Measurements from ENCODE around the gene C1orf50.

Gene C1orf50

DNA sequence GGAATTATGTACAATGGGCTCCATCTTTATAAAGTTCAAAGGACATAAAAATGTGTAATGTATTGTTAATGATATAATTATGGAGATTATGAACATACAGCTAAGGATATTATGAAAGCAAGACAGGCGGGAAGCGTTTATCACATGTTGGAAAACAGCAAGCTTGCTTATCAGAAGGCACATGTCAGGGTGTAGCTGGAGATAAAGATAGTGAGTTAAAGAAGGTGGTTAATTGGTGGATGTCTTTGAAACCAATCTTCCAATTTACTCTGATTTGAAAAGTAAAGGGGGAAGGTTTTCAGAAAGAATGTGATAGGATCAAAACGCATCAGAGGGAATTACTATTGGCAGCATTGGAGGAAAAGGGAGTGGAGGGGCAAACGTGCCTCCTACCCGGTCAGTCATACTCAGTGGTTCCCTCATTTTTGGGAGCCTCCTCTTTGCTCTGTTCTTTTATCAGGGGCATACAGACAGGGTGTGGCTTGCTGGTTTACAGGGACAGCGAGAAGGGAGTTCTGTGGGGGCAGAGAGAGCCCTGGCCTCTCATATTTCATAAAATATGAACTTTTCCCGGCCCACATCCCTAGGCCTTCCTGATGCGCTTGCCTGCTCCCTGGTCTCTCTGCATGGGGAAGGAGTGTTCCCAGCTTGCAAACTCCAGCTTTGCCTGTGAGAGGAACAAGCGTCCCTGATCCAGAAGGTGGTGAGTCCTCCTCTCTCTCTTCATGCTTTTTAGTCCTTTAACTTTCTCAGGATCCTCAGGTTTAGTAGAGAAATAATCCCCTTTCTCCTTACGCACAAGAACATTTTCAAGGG lies 58.2 kb downstream of the C1orf50 start:
- peak overlapping the region; percentile 44 for H3K27ac ChIP-seq
- peak overlapping the region; percentile 46 for H2AFZ ChIP-seq
- H3K36me3 ChIP-seq (ENCODE audit: control insufficient read depth, insufficient read depth, low read length) = no peaks in the 10 kb centered on the region
- H3K27me3 ChIP-seq (ENCODE audit: control insufficient read depth, insufficient read depth, low read length) = no peaks in the 10 kb centered on the region
- H3K4me3 ChIP-seq (ENCODE audit: low read depth, low read length) = no peak overlapping the region
- no peak overlapping the region for H3K4me2 ChIP-seq (ENCODE audit: low read length)
- no peaks in the 10 kb centered on the region for H3K79me2 ChIP-seq
- no peak overlapping the region for H3K9ac ChIP-seq
- no peaks in the 10 kb centered on the region for H3K9me3 ChIP-seq (ENCODE audit: control insufficient read depth, low read length)
- TF ChIP-seq CTCF (IDR thresholded peaks at IDR 0.05) = no peak
- H3K4me1 ChIP-seq = peaks cover 23% of the 10 kb centered on the region

Measured in parathyroid adenoma (tissue), 2 donors.